ENCODE measurements around the gene MED4.

Gene MED4

DNA sequence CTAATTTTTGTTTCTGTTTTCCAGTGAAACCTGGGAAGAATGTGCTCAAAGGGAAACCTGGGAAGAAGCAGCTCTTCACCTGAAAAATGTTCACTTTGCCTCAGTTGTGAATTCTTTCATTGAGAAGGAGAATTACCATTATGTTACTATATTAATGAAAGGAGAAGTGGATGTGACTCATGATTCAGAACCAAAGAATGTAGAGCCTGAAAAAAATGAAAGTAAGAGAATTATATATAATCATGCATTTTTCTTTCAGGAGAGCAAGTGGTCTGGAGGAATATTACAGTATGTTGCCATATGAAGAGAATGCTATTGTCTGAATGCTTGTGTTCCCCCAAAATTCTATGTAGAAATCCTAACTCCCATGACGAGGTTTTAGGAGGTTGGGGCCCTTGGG lies 54.0 kb downstream of the MED4 start:
- DNase-seq = no peak
- intact Hi-C loops (cut with DNase I) = no loop called here

DNA sequence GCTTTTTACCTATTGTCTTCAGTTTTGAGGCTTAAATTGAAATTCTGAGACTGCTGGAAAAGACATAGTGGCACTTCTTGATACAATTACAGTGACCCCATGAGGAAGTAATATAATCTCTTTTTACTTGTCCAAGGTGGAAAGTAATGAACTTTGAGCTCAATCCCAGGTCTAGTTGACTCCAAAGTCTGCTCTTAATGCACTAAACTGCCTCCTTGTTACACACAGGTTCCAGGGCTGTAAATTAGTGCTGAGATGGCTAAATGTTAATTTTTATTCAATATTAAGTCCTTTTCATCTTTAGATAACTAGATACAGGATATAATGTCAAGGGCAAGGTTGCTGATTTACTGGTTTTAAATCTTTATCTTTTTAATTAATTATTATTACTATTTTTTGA lies 54.9 kb downstream of the MED4 start:
- intact Hi-C loops (cut with DNase I) = no loop called here
- no peak for DNase-seq

DNA sequence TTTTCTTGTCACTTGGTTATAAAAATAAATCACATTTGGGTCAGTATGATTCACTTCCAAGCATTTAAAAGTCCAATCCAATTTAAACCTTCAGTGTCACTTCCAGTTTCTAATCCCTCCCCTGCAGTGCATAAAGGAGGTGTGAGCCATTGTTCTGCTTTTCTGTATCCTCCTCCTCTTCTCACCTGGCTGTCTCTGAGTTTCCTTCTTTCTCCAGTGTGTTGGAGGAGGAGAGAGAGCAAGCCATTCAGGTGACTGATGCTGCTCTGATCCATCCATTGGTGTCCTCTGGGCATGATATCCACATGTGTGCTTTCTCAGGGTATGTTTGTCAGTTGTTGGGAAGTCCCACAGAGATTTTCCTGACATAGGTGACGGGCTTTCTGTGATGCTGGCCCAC lies 56.1 kb downstream of the MED4 start:
- no peak for DNase-seq

DNA sequence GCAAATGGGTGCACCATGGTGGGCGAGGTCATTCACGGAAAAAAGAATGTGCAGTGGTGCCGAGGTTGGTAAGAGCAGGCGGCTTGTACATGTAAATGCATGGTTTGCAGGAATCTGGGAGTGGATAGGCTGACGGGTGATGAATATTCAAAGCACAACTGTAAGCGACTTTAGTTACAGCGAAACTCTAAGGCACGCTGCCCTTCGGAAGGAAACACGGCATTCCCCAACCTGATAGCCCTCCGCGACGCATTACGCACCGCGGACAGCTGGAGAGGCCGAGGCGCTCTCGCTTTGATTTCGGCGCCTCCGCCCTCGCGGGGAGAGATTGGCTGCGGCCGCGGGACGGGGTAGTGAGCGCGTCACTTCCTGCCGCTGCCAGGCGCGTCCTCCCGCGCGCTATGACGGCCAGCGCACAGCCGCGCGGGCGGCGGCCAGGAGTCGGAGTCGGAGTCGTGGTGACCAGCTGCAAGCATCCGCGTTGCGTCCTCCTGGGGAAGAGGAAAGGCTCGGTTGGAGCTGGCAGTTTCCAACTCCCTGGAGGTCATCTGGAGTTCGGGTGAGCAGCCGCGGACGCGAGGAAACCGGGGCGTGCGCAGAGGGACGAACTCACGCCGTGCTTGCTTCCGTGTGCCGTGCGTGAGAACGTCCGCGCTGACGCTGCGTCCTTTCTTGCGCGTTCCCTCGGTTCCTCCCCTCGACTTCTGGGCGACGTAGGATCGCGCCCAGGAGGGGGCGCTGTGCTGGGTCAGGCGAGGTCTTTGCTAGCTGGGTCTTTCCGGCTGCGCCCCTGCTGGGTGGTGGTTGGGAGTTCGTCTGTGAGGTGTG lies 57.3 kb downstream of the MED4 start, which contains the start of gene NUDT15:
NUDT15 (plus strand) TSS at position 381 of the 828 bp plus-strand sequence; CDS start at position 402, 21 bp downstream.
- intact Hi-C loops (cut with DNase I) = loop anchor here (2.0 kb wide), 1 partner anchor 57 kb away; the partner anchor contains the start of gene MED4
- peak; percentile 85 to 99 (median 92) for DNase-seq

More for the DNA sequence above, 56.1 kb downstream of the MED4 start:
- intact Hi-C loops (cut with DNase I) = loop anchor here (2.0 kb wide), 1 partner anchor 56 kb away; the partner anchor contains the start of gene MED4

DNA sequence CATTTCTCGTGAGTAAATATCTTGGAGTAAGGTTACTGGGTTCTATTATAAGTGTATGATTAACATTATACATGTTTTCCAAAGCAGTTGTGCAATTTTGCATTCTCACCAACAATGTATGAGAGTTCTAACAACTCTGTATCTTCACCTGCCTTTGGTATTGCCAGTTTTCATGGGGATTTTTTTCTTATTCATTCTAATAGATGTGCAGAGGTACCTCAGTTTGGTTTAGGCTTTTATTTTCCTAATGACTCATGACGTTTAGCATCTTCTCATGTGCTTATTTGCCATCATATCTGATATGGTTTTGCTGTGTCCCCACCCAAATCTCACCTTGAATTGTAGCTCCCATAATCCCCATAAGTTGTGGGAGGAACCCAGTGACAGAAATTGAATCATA lies 65.0 kb downstream of the MED4 start:
- intact Hi-C loops (cut with DNase I) = no loop called here
- no peak for DNase-seq

DNA sequence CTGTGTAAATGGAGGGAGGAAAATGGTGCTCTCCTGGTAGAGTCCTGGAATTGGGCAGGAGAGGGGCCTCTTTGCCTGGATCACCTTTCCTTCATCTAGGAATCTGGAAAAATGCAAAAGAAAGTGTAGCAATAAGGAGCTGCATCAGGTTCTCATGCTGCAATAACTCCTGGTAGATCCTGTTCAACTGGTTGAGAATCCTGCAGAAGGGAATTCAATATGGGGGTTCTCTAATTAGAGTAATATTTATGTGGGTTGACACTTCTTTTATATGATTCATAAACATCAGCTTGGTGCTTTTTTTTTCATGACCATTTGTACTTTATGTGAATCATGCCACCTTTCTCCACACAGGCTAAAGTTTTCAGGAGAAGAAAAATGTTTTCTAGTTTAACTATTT lies 66.8 kb downstream of the MED4 start:
- intact Hi-C loops (cut with DNase I) = no loop called here
- no peak for DNase-seq
